AG04449 (cell line): ENCODE measurements around the gene TRAIP.
"Not testable (repeated sequence)": the region's sequence is repeated elsewhere in the genome, so short reads cannot be mapped to it uniquely, and the experiment has no call there.

ENCODE experiments used
- CTCF ChIA-PET: fragments of 350-600 bp; formaldehyde crosslinking; extraction: SDS; loops from one replicate; lab custom pipeline; 2021; ENCODE audit warnings: antibody characterized with exemption; lab: Yijun Ruan, JAX
- POLR2A ChIA-PET: fragments of 400-600, 350-600 bp; formaldehyde crosslinking; extraction: SDS; loops from one replicate; lab custom pipeline; 2020; ENCODE audit warnings: antibody characterized with exemption, inconsistent platforms; lab: Yijun Ruan, JAX
- DNase-seq: peaks from one replicate; pipeline ENCODE4 v3.0.0-alpha.2; 2010; ENCODE audit warnings: low read depth, low spot score
- H3K4me3 ChIP-seq: 2 replicates; pipeline ENCODE4 v1.5.1; 2011; ENCODE audit warnings: low read depth, mild to moderate bottlenecking, control low read depth, low read length
- TF ChIP-seq, protein P1 (sequence below): IDR thresholded peaks from one replicate; pipeline ENCODE4 v1.5.1; 2011; ENCODE audit warnings: mild to moderate bottlenecking, moderate library complexity, low read length, control low read depth, inconsistent platforms; ENCODE audit not compliant: insufficient read depth; ENCODE audit errors: missing control alignments

TRAIP gene

DNA sequence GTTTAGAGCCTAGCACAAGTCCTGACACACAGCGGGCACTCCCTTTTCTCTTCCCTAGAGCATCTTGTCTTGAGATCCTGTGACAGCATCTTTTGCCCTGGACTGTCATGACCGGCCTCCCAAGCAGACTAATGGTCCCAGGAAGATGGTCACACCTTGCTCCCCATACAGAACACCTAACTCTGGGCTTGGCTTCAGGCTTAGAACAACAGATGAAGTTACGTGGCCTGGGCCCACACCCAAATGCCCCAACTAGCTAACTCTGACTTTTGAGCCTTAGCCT lies 69.2 kb downstream of the TRAIP start:
- no peak for DNase-seq
- H3K4me3 ChIP-seq, result peak overlapping the region; percentile 61
- CTCF ChIA-PET, result interaction anchor here (1.2 to 4.0 kb wide), 4 partner anchors 15 to 84 kb away, joined by 3 to 48 read pairs (median 10); partner anchors contain the start of genes CDHR4 and INKA1
- TF ChIP-seq, protein P1, sequence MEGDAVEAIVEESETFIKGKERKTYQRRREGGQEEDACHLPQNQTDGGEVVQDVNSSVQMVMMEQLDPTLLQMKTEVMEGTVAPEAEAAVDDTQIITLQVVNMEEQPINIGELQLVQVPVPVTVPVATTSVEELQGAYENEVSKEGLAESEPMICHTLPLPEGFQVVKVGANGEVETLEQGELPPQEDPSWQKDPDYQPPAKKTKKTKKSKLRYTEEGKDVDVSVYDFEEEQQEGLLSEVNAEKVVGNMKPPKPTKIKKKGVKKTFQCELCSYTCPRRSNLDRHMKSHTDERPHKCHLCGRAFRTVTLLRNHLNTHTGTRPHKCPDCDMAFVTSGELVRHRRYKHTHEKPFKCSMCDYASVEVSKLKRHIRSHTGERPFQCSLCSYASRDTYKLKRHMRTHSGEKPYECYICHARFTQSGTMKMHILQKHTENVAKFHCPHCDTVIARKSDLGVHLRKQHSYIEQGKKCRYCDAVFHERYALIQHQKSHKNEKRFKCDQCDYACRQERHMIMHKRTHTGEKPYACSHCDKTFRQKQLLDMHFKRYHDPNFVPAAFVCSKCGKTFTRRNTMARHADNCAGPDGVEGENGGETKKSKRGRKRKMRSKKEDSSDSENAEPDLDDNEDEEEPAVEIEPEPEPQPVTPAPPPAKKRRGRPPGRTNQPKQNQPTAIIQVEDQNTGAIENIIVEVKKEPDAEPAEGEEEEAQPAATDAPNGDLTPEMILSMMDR, result no peak
- POLR2A ChIA-PET, result interaction anchor here (1.8 kb wide), 1 partner anchor 16 kb away, joined by 8 read pairs; the partner anchor contains the start of gene INKA1

DNA sequence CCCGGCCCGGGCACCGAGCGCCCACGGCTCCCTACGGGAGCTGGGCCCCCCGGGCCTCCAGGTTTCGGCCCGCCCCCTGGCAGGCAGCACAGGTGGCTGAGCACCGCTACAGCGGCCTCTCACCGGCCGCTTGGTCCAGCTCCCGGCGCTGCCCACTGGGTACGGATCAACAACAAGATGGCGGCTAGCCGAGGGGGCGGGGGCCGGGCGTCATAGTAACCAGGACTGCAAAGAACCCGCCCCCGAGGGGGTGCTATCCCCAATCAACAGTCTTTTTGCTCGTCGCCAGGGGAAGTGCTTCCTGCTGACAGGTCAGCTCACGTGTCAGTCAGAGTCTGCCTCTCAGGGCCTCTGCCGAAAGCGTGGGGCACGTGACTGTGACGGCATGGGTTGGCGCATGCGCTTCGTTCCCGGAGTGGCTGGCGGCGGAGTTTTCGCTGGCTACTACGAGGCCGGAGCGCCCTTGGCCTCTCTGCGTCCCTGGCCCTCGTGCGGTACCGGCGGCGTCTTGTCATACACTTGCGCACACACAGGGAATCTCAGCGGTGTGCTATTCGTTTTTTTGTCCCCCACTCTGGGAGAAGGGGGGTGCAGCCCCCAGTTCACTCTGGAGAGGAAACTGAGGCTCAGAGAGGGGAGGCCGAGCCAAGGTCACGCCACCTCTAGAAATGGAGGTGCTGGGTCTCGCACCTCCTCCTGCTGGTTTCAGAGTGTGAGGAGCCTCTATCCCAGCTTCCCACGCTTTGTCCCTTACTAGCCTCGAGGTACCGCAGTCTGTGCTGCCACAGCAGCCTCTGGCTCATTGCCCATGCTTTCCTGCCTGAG lies 69.8 kb downstream of the TRAIP start, which contains the start of gene IP6K1:
Gene IP6K1 (minus strand): TSS at position 186 of the 825 bp plus-strand sequence. CDS start 38,502 bp downstream, outside the sequence.
- POLR2A ChIA-PET, result interaction anchor here (0.7 to 1.8 kb wide), 4 partner anchors 13 to 19 kb away, joined by 4 to 8 read pairs (median 4); partner anchors contain the start of genes CDHR4 and INKA1
- CTCF ChIA-PET, result interaction anchor here (1.2 to 4.0 kb wide), 5 partner anchors 16 to 83 kb away, joined by 3 to 48 read pairs (median 10); partner anchors contain the start of genes CDHR4 and INKA1
- peak within 1 kb of the TSS; percentile 76 for H3K4me3 ChIP-seq
- peak; percentile 98 for DNase-seq
- TF ChIP-seq, protein P1, result no peak

DNA sequence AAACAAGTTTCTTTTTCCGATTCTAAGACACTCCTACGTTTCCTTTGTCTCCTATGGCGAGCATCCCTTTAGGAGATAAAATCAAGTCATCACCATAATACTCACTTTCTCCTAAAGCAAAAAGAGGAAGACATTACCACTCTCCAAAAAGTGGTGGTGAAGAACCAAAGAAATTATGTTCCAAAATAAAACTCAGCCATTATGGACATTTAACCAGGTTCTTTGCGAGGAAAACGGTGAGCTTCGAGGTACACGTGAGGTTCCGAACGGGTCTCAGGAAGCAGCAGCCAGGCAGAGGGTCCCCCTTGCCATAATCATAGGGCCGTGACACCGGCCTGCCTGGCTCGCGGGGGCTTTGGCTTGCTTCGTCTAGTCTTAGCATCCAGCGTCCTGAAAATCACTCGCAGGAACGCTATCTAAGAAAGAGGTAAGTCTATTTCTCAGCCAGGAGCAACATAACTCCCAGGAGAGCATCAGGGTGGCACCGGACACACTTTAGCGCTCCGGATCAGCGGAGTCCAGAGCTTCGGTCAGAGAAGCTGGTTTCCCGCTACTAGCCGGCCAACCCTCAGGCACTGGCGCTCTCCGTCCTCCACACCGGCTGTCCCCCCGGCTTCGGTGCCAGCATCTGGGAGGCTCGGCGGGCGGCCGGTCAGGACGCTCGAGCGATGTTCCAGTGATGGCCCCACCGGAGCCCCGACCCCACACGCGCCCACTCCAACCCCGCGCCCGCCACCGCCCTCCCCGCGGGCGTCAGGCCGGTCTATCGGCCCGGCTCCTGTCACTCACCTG lies 70.6 kb downstream of the TRAIP start:
- ChIA-PET CTCF (interaction anchor here (1.5 to 4.0 kb wide), 3 partner anchors 17 to 53 kb away, joined by 4 to 48 read pairs (median 10); partner anchors contain the start of genes CDHR4 and INKA1), POLR2A (interaction anchor here (0.7 to 1.8 kb wide), 4 partner anchors 13 to 20 kb away, joined by 4 to 8 read pairs (median 4); partner anchors contain the start of genes CDHR4 and INKA1)
- H3K4me3 ChIP-seq, result peak overlapping the region; percentile 76
- TF ChIP-seq, protein P1, result no peak
- DNase-seq, result no peak

DNA sequence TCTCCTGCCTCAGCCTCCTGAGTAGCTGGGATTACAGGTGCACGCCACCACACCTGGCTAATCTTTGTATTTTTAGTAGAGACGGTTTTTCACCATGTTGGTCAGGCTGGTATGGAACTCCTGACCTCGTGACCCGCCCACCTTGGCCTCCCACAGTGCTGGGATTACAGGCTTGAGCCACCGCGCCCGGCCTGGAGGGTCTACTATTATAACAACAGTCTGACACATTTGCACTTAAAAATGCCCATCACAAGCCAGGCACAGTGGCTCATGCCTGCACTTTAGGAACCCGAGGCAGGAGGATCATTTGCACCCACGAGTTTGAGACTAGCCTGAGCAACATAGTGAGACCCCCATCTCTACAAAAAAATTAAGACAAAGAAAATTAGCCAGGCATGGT lies 74.1 kb downstream of the TRAIP start:
- CTCF ChIA-PET, DNase-seq, H3K4me3 ChIP-seq: not testable (repeated sequence)
- POLR2A ChIA-PET, result interaction anchor here (0.6 kb wide), 1 partner anchor 16 kb away, joined by 4 read pairs; no protein-coding TSS in a partner anchor

DNA sequence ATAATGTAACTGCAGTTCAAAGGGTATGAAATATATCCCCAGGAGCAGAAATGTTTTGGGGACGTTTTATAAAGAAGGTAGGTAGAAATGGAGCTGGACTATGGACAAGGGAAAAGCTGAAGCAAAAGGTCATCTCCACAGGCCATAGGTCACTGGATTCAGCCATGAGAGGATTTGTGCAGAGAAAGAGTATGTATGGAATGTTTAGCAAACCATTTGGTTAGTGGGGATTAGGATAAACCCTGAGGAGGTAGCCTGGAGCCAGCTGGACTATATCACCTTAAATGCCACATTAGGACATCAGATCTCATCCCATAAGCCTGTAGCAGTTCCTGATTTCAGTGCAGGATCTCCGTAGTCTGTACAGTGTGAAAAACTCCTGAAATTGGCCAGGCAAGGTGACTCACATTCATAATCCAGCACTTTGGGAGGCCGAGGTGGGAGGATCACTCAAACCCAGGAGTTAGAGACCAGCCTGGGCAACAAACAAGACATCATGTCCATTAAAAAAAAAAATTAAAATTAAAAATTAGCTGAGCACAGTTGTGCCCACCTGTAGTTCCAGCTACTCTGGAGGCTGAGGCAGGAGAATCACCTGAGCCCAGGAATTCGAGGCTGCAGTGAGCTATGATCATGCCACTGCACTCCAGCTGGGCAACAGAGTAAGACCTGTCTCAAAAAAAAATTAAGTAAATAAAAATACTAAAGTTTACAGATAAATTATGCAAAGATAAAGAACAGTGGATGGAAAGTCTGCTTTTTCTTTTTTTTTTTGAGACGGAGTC lies 74.8 kb downstream of the TRAIP start:
- CTCF ChIA-PET, result no interaction called here
- TF ChIP-seq, protein P1, result no peak
- POLR2A ChIA-PET, result no interaction called here

DNA sequence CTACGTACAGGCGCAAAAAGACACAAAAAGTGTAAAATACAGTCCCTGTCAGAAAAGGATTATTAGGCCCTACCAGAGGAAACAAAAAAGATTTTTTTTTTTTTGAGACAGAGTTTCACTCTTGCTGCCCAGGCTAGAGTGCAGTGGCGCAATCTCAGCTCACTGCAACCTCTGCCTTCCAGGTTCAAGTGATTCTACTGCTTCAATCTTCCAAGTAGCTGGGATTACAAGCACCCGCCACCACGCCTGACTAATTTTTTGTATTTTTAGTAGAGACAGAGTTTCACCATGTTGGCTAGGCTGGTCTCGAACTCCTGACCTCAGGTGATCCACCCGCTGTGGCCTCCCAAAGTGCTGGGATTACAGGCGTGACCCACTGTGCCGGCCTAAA lies 75.4 kb downstream of the TRAIP start:
- POLR2A ChIA-PET, DNase-seq, H3K4me3 ChIP-seq: not testable (repeated sequence)
- CTCF ChIA-PET, result interaction anchor here (1.5 kb wide), 1 partner anchor 21 kb away, joined by 7 read pairs; no protein-coding TSS in a partner anchor

More for the DNA sequence above, 74.8 kb downstream of the TRAIP start:
- no peak overlapping the region for H3K4me3 ChIP-seq
- DNase-seq, result no peak
